Measurements from ENCODE around the gene ADK.

- TF ChIP-seq CTCF (IDR thresholded peaks at IDR 0.05) (no peak), POLR2A (IDR thresholded peaks at IDR 0.05) (no peak)
These were observed 35.7 kb downstream of the ADK start for GRCh38 chr10:74186678-74187077.

All from right lobe of liver (tissue), 4 donors.